CD4-positive, CD25-positive, alpha-beta regulatory T cell (primary cell): ENCODE measurements around the gene CKMT2. TPM values are rescaled to one million over a fixed set of nuclear protein-coding genes. Genes with fewer than 3 reads are reported as not detected.
"Not testable (repeated sequence)": the region's sequence is repeated elsewhere in the genome, so short reads cannot be mapped to it uniquely, and the experiment has no call there.

Source experiments
- ATAC-seq, 2 donors: fragments of 150-1000 bp; cut with Tn5 transposase; one replicate each; pipeline ENCODE4 v1.10.0; 2021; ENCODE audit warnings: low read depth in 2 of 2, moderate number of reproducible peaks in 2 of 2, moderate library complexity in 1 of 2
- DNase-seq, 3 donors: peaks; one replicate each; pipeline versions ENCODE4 v3.0.0 to v3.0.0-alpha.2; 2012 to 2022; ENCODE audit warnings: mixed read lengths in 1 of 3
- H3K27ac ChIP-seq: one replicate; pipeline ENCODE4 v1.7.0; 2013; ENCODE audit warnings: mild to moderate bottlenecking, low read length; ENCODE audit not compliant: insufficient read depth, poor library complexity, severe bottlenecking
- H3K27me3 ChIP-seq: one replicate; pipeline ENCODE4 v1.7.0; 2013; ENCODE audit warnings: low read length; ENCODE audit not compliant: control insufficient read depth, insufficient read depth
- H3K36me3 ChIP-seq: one replicate; pipeline ENCODE4 v1.7.0; 2013; ENCODE audit warnings: mild to moderate bottlenecking, low read length, moderate library complexity; ENCODE audit not compliant: control insufficient read depth, insufficient read depth
- H3K4me1 ChIP-seq: 2 replicates; pipeline ENCODE4 v1.7.0; 2013; ENCODE audit warnings: mild to moderate bottlenecking, low read length; ENCODE audit not compliant: insufficient read depth, control insufficient read depth, poor library complexity, severe bottlenecking
- H3K4me3 ChIP-seq: one replicate; pipeline ENCODE4 v1.7.0; 2013; ENCODE audit warnings: low read depth, mild to moderate bottlenecking, low read length, moderate library complexity
- H3K9me3 ChIP-seq, 2 experiments: 1 replicate in 1 of 2; 2 replicates in 1 of 2; pipeline ENCODE4 v1.7.0; 2013; ENCODE audit warnings: low read length in 2 of 2, mild to moderate bottlenecking in 1 of 2, moderate library complexity in 1 of 2; ENCODE audit not compliant: control insufficient read depth in 2 of 2
- H3K27ac Mint-ChIP-seq, 3 donors: one replicate each; pipeline ENCODE4 v1.8.0; 2020 to 2022; ENCODE audit warnings: mild to moderate bottlenecking in 3 of 3, mixed read lengths in 3 of 3, moderate library complexity in 2 of 3
- H3K27me3 Mint-ChIP-seq: one replicate; pipeline ENCODE4 v1.8.0; 2022; ENCODE audit warnings: mild to moderate bottlenecking, mixed read lengths
- H3K36me3 Mint-ChIP-seq: one replicate; pipeline ENCODE4 v1.8.0; 2020; ENCODE audit warnings: mixed read lengths
- H3K4me1 Mint-ChIP-seq, 4 donors: one replicate each; pipeline ENCODE4 v1.8.0; 2020 to 2022; ENCODE audit warnings: mixed read lengths in 4 of 4, mild to moderate bottlenecking in 1 of 4
- H3K4me3 Mint-ChIP-seq, 4 donors: one replicate each; pipeline ENCODE4 v1.8.0; 2020 to 2022; ENCODE audit warnings: mild to moderate bottlenecking in 4 of 4, mixed read lengths in 4 of 4, moderate library complexity in 3 of 4
- H3K9me3 Mint-ChIP-seq, 7 donors: one replicate each; pipeline ENCODE4 v1.8.0; 2020 to 2022; ENCODE audit warnings: mixed read lengths in 7 of 7, mild to moderate bottlenecking in 3 of 7, moderate library complexity in 2 of 7
- polyA plus RNA-seq, 4 donors: library from polyadenylated mRNA; unstranded; fragments of 300-500 nt; fragmentation: Illumina TruSeq; gene quantifications; one replicate each; pipeline ENCODE4 v1.2.3, GENCODE V29; 2021
- total RNA-seq: library from RNA; stranded (reverse); gene quantifications from one replicate; pipeline ENCODE4 v1.2.3, GENCODE V29; 2022

The CKMT2 gene
- total and polyA plus RNA-seq, 5 donors from 2014 or later, result 0.25 TPM; not detected in 4

DNA sequence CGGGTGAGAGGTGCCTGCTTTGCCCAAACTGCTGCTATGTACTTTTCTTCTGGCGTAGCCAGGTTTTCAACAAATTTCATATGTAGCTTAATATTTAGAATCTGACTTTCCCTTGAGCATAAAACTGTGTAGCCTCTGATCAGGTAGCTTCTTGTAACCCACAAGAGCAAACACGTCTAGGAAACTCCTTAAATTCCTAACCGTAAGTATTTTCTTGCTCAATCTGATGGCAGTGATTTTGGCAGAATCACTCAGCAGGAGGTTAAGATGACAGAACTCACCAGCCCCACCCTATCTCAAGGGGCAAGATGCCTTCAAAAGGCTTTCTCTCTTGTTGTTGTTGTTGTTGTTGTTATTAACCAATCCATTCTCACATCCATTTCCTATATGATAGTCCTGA is 20.8 kb downstream of the CKMT2 start:
- peaks cover 0 to 6% (median 3%) of the 10 kb centered on the region in 4 donors for H3K4me1 Mint-ChIP-seq
- H3K27me3 Mint-ChIP-seq, result no peaks in the 10 kb centered on the region
- Histone ChIP-seq H3K27ac (no peak overlapping the region), H3K9me3 (no peaks in the 10 kb centered on the region), H3K36me3 (no peaks in the 10 kb centered on the region), H3K4me1 (no peaks in the 10 kb centered on the region), H3K27me3 (no peaks in the 10 kb centered on the region), H3K4me3 (no peak overlapping the region)
- peaks cover 0 to 2% (median 0%) of the 10 kb centered on the region in 7 donors for H3K9me3 Mint-ChIP-seq
- H3K4me3 Mint-ChIP-seq, result no peak overlapping the region
- H3K36me3 Mint-ChIP-seq, result no peaks in the 10 kb centered on the region
- ATAC-seq (no peak), DNase-seq (no peak)
- no peak overlapping the region for H3K27ac Mint-ChIP-seq

DNA sequence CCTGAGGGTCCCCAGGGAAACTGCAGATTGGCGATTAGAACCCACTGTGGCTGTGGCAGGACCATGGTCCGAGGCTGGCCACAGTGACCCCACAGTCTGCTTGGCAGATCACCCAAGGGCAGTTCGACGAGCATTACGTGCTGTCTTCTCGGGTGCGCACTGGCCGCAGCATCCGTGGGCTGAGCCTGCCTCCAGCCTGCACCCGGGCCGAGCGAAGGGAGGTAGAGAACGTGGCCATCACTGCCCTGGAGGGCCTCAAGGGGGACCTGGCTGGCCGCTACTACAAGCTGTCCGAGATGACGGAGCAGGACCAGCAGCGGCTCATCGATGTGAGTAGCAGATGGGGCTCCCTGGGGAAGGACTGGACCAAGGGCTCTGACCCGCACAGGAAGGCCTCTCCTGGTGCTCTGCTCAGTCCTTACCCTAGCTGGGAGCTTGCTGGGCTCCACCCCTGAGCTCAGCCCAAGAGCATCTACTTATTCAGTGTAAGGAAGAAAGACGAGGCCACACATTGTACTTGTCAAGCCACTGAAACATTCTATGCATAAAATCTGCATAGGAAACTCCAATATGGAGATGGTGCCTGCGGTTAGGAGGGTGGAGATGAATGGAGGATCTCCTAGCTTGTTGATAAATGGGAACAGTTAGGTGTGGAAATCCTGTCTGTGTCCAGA is 21.9 kb downstream of the CKMT2 start:
- Mint-ChIP-seq H3K4me1 (peaks cover 0 to 8% (median 6%) of the 10 kb centered on the region in 4 donors), H3K27ac (no peak overlapping the region), H3K36me3 (peaks cover 7% of the 10 kb centered on the region), H3K4me3 (no peak overlapping the region), H3K9me3 (peaks cover 0 to 5% (median 2%) of the 10 kb centered on the region in 7 donors), H3K27me3 (no peaks in the 10 kb centered on the region)
- H3K4me3 ChIP-seq, result no peak overlapping the region
- ATAC-seq (no peak), DNase-seq (no peak)
- H3K9me3 ChIP-seq, result no peaks in the 10 kb centered on the region
- H3K27me3 ChIP-seq, result no peaks in the 10 kb centered on the region
- H3K27ac ChIP-seq, result no peak overlapping the region
- H3K4me1 ChIP-seq, result no peaks in the 10 kb centered on the region
- H3K36me3 ChIP-seq, result no peaks in the 10 kb centered on the region

DNA sequence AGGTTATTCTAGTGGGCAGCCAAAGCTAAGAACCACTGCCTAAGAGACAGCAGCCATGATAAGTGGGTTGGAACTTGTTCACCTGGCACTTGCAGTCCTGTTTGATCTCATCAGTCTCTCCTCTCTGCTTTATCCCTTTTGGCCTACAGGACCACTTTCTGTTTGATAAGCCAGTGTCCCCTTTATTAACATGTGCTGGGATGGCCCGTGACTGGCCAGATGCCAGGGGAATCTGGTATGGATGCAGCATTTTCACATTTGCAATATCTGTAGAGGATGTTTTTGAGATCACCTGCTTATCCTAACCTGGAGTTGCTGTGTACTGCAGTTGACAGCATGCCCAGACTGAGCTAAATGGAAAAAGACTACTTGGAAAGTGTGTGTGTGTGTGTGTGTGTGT is 23.6 kb downstream of the CKMT2 start:
- DNase-seq (no peak), ATAC-seq (no peak)
- H3K4me1 Mint-ChIP-seq, result peaks cover 0 to 14% (median 6%) of the 10 kb centered on the region in 4 donors
- H3K9me3 ChIP-seq, result no peaks in the 10 kb centered on the region
- H3K4me1 ChIP-seq, result no peaks in the 10 kb centered on the region
- H3K4me3 ChIP-seq, result no peak overlapping the region
- no peaks in the 10 kb centered on the region for H3K27me3 ChIP-seq
- H3K27me3 Mint-ChIP-seq, result no peaks in the 10 kb centered on the region
- no peak overlapping the region for H3K27ac ChIP-seq
- H3K9me3 Mint-ChIP-seq, result peaks cover 0 to 16% (median 4%) of the 10 kb centered on the region in 7 donors
- no peak overlapping the region for H3K4me3 Mint-ChIP-seq
- no peak overlapping the region for H3K27ac Mint-ChIP-seq
- H3K36me3 ChIP-seq, result no peaks in the 10 kb centered on the region
- peaks cover 13% of the 10 kb centered on the region for H3K36me3 Mint-ChIP-seq

DNA sequence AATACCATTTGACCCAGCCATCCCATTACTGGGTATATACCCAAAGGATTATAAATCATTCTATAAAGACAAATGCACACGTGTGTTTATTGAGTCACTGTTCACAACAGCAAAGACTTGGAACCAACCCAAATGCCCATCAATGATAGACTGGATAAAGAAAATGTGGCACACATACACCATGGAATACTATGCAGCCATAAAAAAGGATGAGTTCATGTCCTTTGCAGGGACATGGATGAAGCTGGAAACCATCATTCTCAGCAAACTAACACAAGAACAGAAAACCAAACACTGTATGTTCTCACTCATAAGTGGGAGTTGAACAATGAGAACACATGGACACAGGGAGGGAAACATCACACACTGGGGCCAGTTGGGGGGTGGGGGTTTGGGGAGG is 29.7 kb downstream of the CKMT2 start:
- H3K36me3 ChIP-seq, H3K27me3 Mint-ChIP-seq, H3K27ac Mint-ChIP-seq, DNase-seq, ATAC-seq, H3K27me3 ChIP-seq, H3K27ac ChIP-seq, H3K4me3 ChIP-seq, H3K4me1 ChIP-seq, H3K9me3 ChIP-seq, H3K4me3 Mint-ChIP-seq: not testable (repeated sequence)
- Mint-ChIP-seq H3K9me3 (peaks cover 0 to 29% (median 5%) of the 10 kb centered on the region in 7 donors), H3K4me1 (peaks cover 0 to 20% (median 6%) of the 10 kb centered on the region in 4 donors), H3K36me3 (peaks cover 32% of the 10 kb centered on the region)

DNA sequence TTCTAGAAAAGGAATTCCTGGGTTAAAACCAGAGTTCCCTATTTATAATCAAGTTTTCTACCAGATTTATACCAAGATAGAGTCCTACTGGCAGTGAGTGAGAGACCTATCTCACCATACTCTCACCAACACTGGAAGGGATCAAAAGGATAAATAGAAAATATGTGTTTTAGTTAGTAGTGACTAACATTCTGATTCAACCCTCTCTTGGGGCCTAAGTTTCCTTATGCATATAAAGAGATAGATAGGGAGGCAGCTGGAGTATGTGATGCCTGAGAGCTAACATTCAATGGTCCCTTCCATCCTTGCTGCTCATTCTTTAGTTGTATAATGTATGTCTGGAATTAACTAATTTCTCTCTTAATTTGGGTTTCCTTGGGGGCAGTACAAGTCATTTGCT is 32.0 kb downstream of the CKMT2 start:
- peaks cover 0 to 21% (median 3%) of the 10 kb centered on the region in 4 donors for H3K4me1 Mint-ChIP-seq
- H3K27me3 Mint-ChIP-seq, result no peaks in the 10 kb centered on the region
- ATAC-seq (no peak), DNase-seq (no peak)
- H3K9me3 ChIP-seq, result no peaks in the 10 kb centered on the region
- no peak overlapping the region for H3K27ac Mint-ChIP-seq
- no peak overlapping the region for H3K4me3 Mint-ChIP-seq
- H3K36me3 Mint-ChIP-seq, result peaks cover 24% of the 10 kb centered on the region
- no peaks in the 10 kb centered on the region for H3K36me3 ChIP-seq
- H3K4me3 ChIP-seq, result no peak overlapping the region
- H3K9me3 Mint-ChIP-seq, result peaks cover 0 to 24% (median 4%) of the 10 kb centered on the region in 7 donors
- no peaks in the 10 kb centered on the region for H3K4me1 ChIP-seq
- no peak overlapping the region for H3K27ac ChIP-seq
- H3K27me3 ChIP-seq, result no peaks in the 10 kb centered on the region

DNA sequence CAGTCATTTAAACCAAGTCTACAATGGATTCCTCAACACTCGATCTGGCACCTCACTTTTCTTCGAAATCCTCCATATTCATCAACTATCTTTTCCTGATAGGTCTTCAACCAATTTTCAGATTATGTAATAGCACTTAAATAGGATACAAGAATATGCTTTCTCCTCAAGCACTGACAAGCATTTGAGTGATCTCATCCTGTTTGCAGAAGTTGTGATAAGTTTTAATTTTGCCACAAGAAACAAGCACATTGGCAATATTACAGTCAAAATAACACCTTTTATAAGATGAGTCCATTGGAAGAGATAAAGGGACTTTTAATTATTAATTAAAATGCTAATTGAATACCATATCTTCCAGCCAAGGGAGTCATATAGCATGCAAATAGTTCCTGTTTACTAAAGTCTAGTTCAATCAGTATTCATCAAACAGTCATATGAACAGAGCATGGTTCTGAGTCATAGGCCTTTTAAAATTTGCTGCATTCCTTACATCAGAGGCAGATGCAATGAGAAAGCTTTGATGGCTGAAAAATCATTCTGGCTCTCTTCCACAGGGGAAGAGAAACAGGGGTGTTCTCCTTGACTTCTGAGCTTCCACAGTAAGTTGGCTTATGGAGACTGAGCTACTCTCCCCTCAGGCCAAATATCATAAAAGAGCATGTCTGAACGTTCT is 35.5 kb downstream of the CKMT2 start:
- H3K27ac ChIP-seq, result no peak overlapping the region
- H3K27me3 Mint-ChIP-seq, result no peaks in the 10 kb centered on the region
- H3K27ac Mint-ChIP-seq, result peak overlapping the region in 1 of 3 donors; percentile 38
- H3K9me3 Mint-ChIP-seq, result peaks cover 0 to 26% (median 5%) of the 10 kb centered on the region in 7 donors
- peaks cover 0 to 27% (median 14%) of the 10 kb centered on the region in 4 donors for H3K4me1 Mint-ChIP-seq
- no peak overlapping the region for H3K4me3 Mint-ChIP-seq
- H3K36me3 ChIP-seq, result no peaks in the 10 kb centered on the region
- peak; percentile 42 to 47 for ATAC-seq
- H3K27me3 ChIP-seq, result no peaks in the 10 kb centered on the region
- H3K36me3 Mint-ChIP-seq, result peaks cover 16% of the 10 kb centered on the region
- no peaks in the 10 kb centered on the region for H3K4me1 ChIP-seq
- peaks cover 4 to 9% of the 10 kb centered on the region in 2 experiments for H3K9me3 ChIP-seq
- no peak overlapping the region for H3K4me3 ChIP-seq
- DNase-seq, result no peak

DNA sequence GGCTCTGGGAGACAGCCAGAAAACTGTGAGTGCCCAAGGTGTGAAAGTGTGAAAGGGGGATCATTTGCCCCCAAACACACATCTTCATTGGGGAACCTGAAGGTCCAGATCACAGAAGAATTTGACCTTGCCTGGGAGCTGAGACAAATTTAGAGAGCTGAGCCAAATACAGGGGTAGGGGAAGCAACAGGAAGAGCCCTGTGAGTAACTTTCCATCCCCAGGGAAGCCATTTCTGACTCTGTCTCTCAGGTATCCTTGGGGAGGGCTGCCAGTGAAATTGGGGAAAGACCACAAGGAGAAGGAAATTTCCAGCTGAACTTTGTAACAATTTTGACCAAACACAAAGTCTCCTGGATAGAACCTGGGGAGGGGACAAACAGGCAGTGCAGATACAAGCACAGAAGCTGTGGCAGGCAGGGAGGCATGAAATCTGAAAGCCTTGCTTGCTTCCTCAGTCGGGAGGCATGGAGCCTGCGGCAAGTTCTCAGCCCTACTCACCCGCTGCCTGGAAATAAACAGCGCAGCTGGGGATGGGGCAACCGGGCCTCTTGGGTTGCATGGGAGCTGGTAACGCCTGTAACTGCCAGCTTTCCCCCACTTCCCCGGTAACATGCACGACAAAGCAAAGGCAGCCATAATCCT is 36.8 kb downstream of the CKMT2 start:
- no peak overlapping the region for H3K27ac Mint-ChIP-seq
- Histone ChIP-seq H3K27ac (no peak overlapping the region), H3K4me1 (no peaks in the 10 kb centered on the region), H3K36me3 (no peaks in the 10 kb centered on the region), H3K27me3 (no peaks in the 10 kb centered on the region), H3K9me3 (peaks cover 6 to 9% of the 10 kb centered on the region in 2 experiments), H3K4me3 (no peak overlapping the region)
- H3K36me3 Mint-ChIP-seq, result peaks cover 22% of the 10 kb centered on the region
- H3K4me1 Mint-ChIP-seq, result peaks cover 0 to 31% (median 18%) of the 10 kb centered on the region in 4 donors
- ATAC-seq (no peak), DNase-seq (no peak)
- H3K9me3 Mint-ChIP-seq, result peaks cover 1 to 36% (median 11%) of the 10 kb centered on the region in 7 donors
- H3K4me3 Mint-ChIP-seq, result no peak overlapping the region
- no peaks in the 10 kb centered on the region for H3K27me3 Mint-ChIP-seq
